Measurements from ENCODE around the gene BCL7A. TPM values are rescaled to one million over a fixed set of nuclear protein-coding genes. Genes with fewer than 3 reads are reported as not detected.
A peak's percentile ranks its signal among the peaks of the same experiment; 100 is the strongest.

The BCL7A gene
- total and polyA plus RNA-seq, 11 donors = 4.0 to 22.1 (median 14.3) TPM

DNA sequence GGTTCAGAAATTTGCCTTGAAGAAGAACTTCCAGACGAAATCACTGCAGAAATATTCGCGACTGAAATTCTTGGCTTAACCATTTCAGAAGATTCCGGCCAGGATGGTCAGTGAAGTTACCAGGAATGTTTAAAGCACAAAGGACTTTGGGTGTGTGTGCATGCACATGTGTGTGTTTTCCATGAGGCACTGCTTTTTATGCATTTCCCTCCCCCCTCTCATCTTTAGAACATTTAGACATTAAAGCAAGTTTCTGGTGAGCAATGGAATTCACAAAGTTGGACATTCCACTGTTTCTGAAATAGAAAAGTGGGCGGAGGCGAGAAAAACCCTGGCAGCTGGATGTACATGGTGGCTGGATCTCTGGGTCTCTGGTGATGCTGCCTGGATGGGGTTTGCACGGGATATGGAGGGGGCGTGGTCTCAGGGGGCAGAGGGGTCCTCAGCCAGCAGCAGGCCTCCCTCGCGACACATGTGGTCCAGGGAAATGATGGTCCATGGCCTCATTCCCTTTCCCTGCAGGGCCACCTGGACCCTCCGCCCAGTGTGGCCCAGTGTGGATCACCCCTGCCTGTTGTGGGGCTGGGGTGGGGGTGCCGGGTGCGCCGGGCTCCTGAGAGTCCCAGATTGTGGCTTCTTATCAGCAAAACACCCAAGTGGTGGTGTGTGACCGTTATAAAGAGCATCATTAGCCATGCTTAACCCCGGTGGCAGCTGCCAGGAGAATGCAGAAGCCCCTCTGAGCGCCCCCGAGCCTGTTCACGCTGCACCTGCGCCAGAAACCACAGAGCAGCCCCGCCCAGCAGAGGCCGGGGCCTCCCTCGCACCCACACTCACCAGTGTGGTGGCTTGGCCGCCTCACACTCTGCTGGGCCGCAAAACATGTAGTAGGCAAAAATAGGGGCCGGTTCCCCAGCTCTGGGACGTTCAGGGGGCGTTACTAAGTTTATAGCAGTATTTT, 17.8 kb upstream of the BCL7A start:
- H3K27me3 ChIP-seq = no peaks in the 10 kb centered on the region
- 56 to 72% (median 62%) methylated on average over 24 to 28 of the region's 28 CpGs for WGBS, 4 donors

GRCh38 chr12:122004633-122005071, 17.0 kb upstream of the BCL7A start:
- peaks cover 0 to 21% (median 10%) of the 10 kb centered on the region in 12 donors for H3K4me1 ChIP-seq
- no peaks in the 10 kb centered on the region for H3K36me3 ChIP-seq
- ATAC-seq (peak; percentile 38 to 52 (median 42)), DNase-seq (peak in 1 of 5 donors; percentile 37)
- intact Hi-C loops (cut with DNase I) = no loop called here
- 26 to 46% (median 35%) methylated on average over 12 of the region's 12 CpGs for WGBS, 4 donors
- H3K27ac ChIP-seq = peak overlapping the region in 5 of 12 donors; percentile 30 to 64 (median 43)
- H3K27me3 ChIP-seq = no peaks in the 10 kb centered on the region
- H3K4me3 ChIP-seq = no peak overlapping the region
- no peak for TF ChIP-seq POLR2A (IDR thresholded peaks at IDR 0.05)
- TF ChIP-seq, protein P1, sequence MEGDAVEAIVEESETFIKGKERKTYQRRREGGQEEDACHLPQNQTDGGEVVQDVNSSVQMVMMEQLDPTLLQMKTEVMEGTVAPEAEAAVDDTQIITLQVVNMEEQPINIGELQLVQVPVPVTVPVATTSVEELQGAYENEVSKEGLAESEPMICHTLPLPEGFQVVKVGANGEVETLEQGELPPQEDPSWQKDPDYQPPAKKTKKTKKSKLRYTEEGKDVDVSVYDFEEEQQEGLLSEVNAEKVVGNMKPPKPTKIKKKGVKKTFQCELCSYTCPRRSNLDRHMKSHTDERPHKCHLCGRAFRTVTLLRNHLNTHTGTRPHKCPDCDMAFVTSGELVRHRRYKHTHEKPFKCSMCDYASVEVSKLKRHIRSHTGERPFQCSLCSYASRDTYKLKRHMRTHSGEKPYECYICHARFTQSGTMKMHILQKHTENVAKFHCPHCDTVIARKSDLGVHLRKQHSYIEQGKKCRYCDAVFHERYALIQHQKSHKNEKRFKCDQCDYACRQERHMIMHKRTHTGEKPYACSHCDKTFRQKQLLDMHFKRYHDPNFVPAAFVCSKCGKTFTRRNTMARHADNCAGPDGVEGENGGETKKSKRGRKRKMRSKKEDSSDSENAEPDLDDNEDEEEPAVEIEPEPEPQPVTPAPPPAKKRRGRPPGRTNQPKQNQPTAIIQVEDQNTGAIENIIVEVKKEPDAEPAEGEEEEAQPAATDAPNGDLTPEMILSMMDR (IDR thresholded peaks at IDR 0.05) = no peak
- peaks cover 0 to 2% (median 0%) of the 10 kb centered on the region in 12 donors for H3K9me3 ChIP-seq

More for the DNA sequence above, 17.8 kb upstream of the BCL7A start:
- Histone ChIP-seq H3K4me1 (peaks cover 0 to 21% (median 10%) of the 10 kb centered on the region in 12 donors), H3K27ac (peak overlapping the region in 5 of 12 donors; percentile 30 to 64 (median 43)), H3K9me3 (peaks cover 0 to 9% (median 0%) of the 10 kb centered on the region in 12 donors), H3K4me3 (no peak overlapping the region), H3K36me3 (no peaks in the 10 kb centered on the region)
- peak in 1 of 5 donors; percentile 47 for DNase-seq
- ATAC-seq = peak in 3 of 4 donors; percentile 27 to 33 (median 31)
- TF ChIP-seq POLR2A (IDR thresholded peaks at IDR 0.05) = no peak
- TF ChIP-seq, protein P1 (IDR thresholded peaks at IDR 0.05) = no peak
- intact Hi-C loops (cut with DNase I) = no loop called here

DNA sequence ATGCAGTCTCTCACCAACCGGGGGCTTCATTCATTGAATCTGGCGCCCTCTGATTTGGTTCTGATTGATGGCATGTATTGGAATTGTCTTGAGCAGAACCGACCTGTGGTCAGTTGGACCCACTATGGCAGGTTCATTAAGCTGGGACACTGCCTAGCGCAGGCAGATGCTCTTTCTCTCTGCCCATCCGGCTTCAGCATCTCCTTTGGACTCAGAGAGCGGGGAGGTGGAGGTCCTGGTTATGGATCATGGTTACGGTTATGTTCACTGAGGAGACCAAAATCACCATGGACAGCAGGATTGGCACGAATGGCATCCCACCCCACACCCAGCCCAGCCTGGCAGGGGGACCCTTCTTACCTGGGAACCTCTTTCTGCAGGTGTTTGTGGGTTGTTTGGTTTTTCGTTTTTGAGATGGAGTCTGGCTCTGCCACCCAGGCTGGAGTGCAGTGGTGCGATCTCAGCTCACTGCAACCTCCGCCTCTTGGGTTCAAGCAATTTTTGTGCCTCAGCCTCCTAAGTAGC, 16.4 kb upstream of the BCL7A start:
- Histone ChIP-seq H3K4me1 (peaks cover 0 to 21% (median 10%) of the 10 kb centered on the region in 12 donors), H3K27me3 (no peaks in the 10 kb centered on the region), H3K4me3 (no peak overlapping the region), H3K9me3 (no peaks in the 10 kb centered on the region), H3K36me3 (no peaks in the 10 kb centered on the region), H3K27ac (peak overlapping the region in 3 of 12 donors; percentile 30 to 64 (median 42))
- DNase-seq (peak in 1 of 5 donors; percentile 1), ATAC-seq (no peak)
- WGBS, 4 donors = 86 to 90% (median 88%) methylated on average over 9 to 11 of the region's 11 CpGs
- TF ChIP-seq, protein P1 (IDR thresholded peaks at IDR 0.05) = no peak
- no peak for TF ChIP-seq POLR2A (IDR thresholded peaks at IDR 0.05)
- intact Hi-C loops (cut with DNase I) = no loop called here

Measured in heart left ventricle (tissue), 16 donors.